Measurements from ENCODE around the gene POLE2.

DNA sequence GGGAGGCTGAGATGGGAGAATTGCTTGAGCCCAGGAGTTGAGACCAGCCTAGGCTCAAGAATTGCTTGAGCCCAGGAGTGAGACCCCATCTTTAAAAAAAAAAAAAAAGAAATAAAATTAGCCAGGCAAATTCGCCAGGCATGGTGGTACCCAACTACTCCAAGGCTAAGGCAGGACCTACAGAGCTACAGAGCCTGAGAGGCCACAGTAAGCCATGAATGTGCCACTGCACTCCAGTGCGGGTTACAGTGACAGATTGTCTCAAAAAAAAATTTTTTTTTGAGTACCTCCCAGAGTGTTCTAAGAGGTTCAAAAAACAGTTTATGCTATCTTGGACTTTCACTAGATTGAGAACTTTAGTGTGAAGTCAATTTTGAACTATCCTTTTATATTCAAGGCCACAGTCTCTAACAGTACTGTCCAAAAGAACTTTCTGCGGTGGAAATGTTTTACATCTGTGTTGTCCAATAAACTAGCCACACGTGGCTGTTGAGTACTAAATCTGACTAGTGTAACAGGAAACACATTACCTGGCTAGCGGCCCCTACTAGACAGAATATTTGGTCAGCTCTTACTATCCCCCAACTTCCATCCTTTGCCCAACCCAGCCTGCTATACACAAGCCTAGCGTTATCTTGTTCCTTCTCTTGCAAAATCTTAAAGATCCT, 70.0 kb downstream of the POLE2 start:
- TF ChIP-seq CTCF (IDR thresholded peaks at IDR 0.05) (no peak), POLR2AphosphoS5 (IDR thresholded peaks at IDR 0.05) (no peak), POLR2A (IDR thresholded peaks at IDR 0.05) (no peak)

Data from suprapubic skin (tissue), 4 donors.